SU-DHL-6 (cell line): ENCODE data around the gene VAPB.

Experiments
- CTCF ChIP-seq: fragments of 200-600 bp; sonication (generic); IDR thresholded peaks from one replicate; pipeline ENCODE4 v1.5.1; 2017; ENCODE audit warnings: antibody characterized with exemption, mild to moderate bottlenecking, low read length, moderate library complexity; ENCODE audit not compliant: insufficient read depth, poor library complexity, severe bottlenecking
- EZH2phosphoT487 ChIP-seq: fragments of 200-600 bp; sonication (generic), shearing (Covaris generic); conservative IDR thresholded peaks from 2 replicates; pipeline ENCODE4 v1.6.1; 2018; ENCODE audit warnings: mild to moderate bottlenecking, antibody characterized with exemption, low read length, moderate library complexity, mixed read lengths

DNA sequence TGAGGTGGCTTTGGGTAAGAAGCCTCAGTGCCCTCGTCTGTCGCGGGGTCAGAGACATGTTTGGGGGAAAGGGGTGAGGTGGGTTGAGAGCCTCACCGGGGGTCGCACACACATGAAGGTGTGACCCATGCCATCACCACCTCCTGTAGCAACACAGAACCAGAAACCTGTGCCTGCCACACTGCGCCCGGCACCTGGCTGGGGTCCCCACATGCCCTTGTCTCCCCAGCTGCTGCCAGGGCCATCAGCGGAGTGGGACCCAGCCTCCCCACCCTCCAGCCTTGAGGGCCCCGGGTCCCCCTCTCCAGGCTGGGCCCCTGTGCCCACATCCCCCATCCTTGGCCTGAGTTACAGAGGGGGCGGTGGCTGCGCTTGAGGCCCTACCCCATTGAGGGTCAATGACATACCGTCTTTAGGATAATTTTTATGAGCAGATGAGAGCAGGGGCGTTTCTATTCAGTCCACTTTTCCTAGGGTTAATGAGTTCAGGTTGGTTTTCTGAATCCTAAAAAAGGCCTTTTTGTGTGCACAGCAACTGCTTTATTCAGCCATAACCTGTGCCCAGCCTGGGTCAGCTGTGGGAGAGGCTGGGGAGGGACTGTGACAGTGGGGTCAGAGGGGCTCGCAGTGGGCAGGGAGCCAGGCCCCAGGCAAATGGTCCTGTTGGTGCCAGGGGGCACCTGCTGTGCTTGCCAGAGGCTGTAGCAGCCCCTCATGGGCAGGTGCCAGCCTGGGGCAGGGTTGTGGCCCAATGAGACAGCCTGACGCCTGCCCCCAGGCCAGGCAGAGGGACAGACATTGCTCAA lies 106.8 kb downstream of the VAPB start:
- TF ChIP-seq CTCF: no peak
- TF ChIP-seq EZH2phosphoT487: no peak
